ENCODE measurements around the gene RIMBP2.
"Not testable (repeated sequence)": the region's sequence is repeated elsewhere in the genome, so short reads cannot be mapped to it uniquely, and the experiment has no call there.

RIMBP2 gene

GRCh38 chr12:130655010-130655409, 61.1 kb downstream of the RIMBP2 start:
- no peak for DNase-seq (ENCODE audit: low spot score)

GRCh38 chr12:130651188-130651959, 64.7 kb downstream of the RIMBP2 start:
- no peak for DNase-seq (ENCODE audit: low spot score)

- no peak for DNase-seq (ENCODE audit: low spot score)
These were observed 66.0 kb downstream of the RIMBP2 start for GRCh38 chr12:130650131-130650530.

- no peak for DNase-seq (ENCODE audit: low spot score)
These were observed 66.7 kb downstream of the RIMBP2 start for GRCh38 chr12:130649101-130650045.

- no peak for DNase-seq (ENCODE audit: low spot score)
These were observed 68.3 kb downstream of the RIMBP2 start for GRCh38 chr12:130647814-130648213.

GRCh38 chr12:130646716-130647370, 69.3 kb downstream of the RIMBP2 start:
- no peak for DNase-seq (ENCODE audit: low spot score)

GRCh38 chr12:130646191-130646590, 69.9 kb downstream of the RIMBP2 start:
- not testable (repeated sequence) for DNase-seq (ENCODE audit: low spot score)

GRCh38 chr12:130645751-130646150, 70.3 kb downstream of the RIMBP2 start:
- DNase-seq (ENCODE audit: low spot score) = no peak

- DNase-seq (ENCODE audit: low spot score) = no peak
These were observed 71.5 kb downstream of the RIMBP2 start for GRCh38 chr12:130644566-130644965.

- DNase-seq (ENCODE audit: low spot score) = no peak
These were observed 72.0 kb downstream of the RIMBP2 start for GRCh38 chr12:130644146-130644545.

GRCh38 chr12:130642856-130643255, 73.2 kb downstream of the RIMBP2 start:
- DNase-seq (ENCODE audit: low spot score) = no peak

- DNase-seq (ENCODE audit: low spot score) = no peak
These were observed 74.4 kb downstream of the RIMBP2 start for GRCh38 chr12:130641533-130642184.

- no peak for DNase-seq (ENCODE audit: low spot score)
These were observed 75.2 kb downstream of the RIMBP2 start for GRCh38 chr12:130640901-130641300.

GRCh38 chr12:130640496-130640895, 75.6 kb downstream of the RIMBP2 start:
- no peak for DNase-seq (ENCODE audit: low spot score)

- DNase-seq (ENCODE audit: low spot score) = no peak
These were observed 76.3 kb downstream of the RIMBP2 start for GRCh38 chr12:130639476-130640424.

- DNase-seq (ENCODE audit: low spot score) = no peak
These were observed 79.7 kb downstream of the RIMBP2 start for GRCh38 chr12:130636370-130636769.

- no peak for DNase-seq (ENCODE audit: low spot score)
These were observed 81.2 kb downstream of the RIMBP2 start for GRCh38 chr12:130634866-130635265.

- peak; percentile 46 for DNase-seq (ENCODE audit: low spot score)
These were observed 82.3 kb downstream of the RIMBP2 start for GRCh38 chr12:130633771-130634170.

GRCh38 chr12:130632642-130633041, 83.5 kb downstream of the RIMBP2 start:
- no peak for DNase-seq (ENCODE audit: low spot score)

GRCh38 chr12:130628304-130628703, 87.8 kb downstream of the RIMBP2 start:
- no peak for DNase-seq (ENCODE audit: low spot score)

GRCh38 chr12:130627175-130627574, 88.9 kb downstream of the RIMBP2 start:
- no peak for DNase-seq (ENCODE audit: low spot score)
